ENCODE data around the gene CORO2B.
"Not testable (repeated sequence)": the region's sequence is repeated elsewhere in the genome, so short reads cannot be mapped to it uniquely, and the experiment has no call there.

The CORO2B gene

GRCh38 chr15:68593341-68593740, 14.5 kb downstream of the CORO2B start:
- no peak for DNase-seq

- DNase-seq: no peak
Measured at GRCh38 chr15:68593828-68594532, 15.2 kb downstream of the CORO2B start.

DNA sequence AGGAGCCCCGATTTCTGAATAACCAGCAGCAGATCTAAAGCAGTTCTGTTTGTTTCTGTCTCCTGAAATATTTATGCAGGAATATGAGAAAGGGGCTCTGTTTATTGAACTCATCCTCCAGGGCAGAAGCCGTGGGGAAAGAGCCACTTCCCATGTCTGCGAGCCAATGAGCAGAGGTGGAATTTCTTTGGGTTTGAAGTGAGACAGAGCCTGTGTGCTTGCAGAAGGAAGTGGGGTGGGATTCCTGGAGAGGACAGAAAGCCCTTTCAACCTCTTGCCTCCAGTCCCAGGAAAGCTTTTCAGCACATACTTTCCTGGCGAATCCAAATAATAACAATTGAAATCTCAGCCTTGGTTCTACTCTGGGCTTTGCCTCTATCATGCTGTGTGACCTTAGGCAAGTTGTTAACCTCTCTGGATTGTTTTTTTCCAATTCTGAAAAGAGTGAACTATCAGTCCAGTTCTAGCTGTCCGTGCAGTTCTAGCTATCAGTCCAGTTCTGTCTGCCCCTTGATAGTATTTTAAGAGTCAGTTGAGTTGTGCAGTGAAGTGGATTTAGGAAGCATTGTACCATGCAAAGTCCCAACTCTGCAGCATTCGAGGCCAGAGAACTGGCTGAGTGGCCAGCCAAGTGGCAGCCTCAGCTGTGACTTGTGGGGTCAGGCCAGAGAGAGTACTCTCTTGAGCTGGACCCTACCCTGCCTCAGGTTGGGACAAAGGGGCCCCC, 15.9 kb downstream of the CORO2B start:
- no peak for DNase-seq

DNA sequence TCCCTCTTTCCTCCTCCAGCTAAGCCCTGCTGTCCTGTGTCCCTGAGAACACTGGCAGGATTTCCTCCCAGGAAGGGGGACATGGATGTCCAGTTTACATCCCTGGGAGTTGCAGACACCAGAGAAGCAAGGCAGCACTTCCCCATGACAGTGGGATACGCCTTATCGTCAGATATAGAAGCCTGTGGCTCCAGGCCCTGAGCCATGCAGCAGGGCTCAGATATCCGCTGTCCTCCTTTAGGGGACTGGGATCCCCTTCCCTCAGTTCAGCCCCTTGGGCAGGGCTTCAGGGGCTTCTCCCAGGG, 16.4 kb downstream of the CORO2B start:
- DNase-seq: no peak

DNA sequence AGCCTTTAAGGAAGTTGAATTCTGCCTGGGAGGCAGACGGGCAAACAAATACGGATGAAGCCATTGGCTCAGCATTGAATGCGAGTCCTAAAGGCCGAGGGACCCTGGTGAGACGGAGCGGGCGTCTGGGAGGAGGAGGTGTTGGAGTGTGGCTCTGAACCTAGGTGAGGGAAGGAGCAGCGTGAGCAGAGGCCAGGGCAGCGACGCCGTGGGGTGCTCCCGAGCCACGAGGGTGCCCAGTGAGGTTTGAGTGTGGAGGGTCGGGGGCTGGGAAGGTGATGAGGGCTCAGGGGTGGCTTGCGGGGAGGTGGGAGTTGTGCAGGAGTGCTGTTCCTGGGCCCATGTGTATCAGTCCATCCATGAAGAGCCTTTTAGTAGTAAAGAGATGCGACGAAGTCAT, 17.0 kb downstream of the CORO2B start:
- DNase-seq: no peak

DNA sequence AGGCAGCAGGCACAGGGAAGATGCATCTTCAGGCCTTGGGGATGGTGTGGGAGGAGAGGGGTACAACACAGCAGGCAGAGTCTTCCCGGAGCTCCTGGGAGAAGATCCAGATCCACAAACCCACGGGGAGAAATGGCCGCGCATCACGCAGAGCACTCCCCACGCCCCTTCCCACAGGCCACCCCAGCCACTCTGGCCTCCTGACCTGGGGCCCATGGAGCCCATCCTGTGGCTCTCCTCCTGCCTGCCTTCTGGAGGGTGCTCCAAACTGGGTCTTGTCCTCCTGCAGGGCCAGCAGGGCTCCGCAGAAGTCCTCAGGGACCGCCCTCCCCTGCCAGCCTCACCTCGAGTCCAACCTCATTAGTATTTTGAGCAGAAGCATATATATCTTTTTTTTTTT, 17.9 kb downstream of the CORO2B start:
- DNase-seq: no peak

DNA sequence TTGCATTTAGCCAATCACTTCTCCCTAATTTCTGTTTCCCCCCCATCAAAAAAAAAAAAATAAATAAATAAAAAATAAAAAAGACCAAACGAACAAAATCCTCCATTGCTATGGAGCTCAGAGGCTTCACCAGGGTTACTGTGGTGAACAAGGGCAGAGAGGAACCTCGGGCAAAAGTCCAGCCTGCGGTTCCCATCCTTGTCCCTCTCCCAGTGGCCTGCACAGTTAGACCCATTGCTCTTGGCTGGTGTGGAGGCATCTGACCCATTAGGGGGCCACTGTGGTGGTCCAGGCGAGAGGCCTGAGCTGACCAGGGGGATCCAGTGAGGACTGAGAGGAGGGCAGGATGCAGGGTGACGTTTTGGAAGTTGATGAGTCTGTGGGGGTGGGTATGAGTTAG, 18.8 kb downstream of the CORO2B start:
- no peak for DNase-seq

DNA sequence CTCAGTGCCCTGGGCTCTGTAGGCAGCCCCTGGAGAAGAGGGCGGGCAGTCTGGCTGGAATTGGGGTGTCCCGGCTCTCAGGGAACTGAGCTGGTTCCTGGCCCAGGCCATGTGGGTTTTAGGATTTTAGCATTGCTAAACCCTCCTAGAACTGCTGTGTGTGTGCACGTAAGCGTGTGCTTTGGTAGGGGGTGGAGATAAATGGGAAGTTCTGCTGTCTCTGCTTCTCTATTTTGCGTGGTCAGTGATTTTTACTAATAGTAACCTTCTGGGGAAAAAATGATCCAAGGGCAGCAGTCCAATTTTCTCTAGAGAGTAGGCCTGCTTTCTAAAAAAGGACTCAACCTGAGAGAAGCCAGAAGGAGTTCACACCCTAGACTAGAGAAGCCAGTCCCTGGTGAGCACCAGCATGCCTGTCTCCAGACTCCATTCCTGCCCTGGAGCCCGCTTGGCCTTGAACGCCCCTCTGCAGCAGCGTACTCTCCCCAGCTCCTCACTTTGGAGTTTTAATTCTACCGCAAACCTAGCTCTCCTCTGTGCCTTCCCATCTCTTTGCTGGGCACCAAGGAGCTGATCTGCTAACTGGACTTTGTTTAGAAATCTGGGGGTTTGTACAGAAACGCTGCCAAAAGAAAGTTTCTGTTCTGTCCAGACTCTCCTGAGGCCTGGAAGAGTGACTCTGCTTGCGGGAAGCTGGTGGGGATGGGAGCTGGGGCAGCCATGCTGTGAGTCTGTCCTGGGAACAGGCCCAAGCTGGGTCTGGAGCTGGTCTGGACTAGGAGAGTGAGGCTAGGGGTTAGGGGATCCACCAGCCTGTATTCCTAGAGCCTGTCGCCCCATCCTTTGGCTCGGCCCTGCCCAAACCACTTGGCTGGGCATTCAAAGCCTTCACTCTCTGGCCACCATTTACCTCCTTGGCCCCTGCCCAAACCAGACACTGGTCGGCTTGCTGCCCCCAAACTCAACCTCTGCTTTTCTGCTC, 19.7 kb downstream of the CORO2B start:
- no peak for DNase-seq

DNA sequence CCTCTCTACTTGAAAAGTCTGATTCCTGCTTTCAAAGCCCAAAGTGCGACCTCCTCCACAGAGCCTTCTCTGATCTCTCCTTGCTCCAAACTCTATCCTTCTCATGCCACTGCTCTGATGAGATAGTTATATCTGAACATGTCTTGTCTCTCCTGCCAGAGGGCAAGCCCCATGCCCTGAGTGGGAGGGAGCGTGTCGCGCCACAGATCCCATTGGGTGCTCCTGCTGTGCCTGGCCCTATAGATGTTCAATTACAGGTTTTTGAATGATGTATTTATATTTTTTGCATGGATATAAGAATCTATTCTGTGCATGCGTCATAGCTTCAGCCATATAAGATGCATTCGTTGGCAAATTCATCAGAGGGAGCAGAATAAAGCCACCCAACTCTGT, 20.4 kb downstream of the CORO2B start:
- DNase-seq: no peak

DNA sequence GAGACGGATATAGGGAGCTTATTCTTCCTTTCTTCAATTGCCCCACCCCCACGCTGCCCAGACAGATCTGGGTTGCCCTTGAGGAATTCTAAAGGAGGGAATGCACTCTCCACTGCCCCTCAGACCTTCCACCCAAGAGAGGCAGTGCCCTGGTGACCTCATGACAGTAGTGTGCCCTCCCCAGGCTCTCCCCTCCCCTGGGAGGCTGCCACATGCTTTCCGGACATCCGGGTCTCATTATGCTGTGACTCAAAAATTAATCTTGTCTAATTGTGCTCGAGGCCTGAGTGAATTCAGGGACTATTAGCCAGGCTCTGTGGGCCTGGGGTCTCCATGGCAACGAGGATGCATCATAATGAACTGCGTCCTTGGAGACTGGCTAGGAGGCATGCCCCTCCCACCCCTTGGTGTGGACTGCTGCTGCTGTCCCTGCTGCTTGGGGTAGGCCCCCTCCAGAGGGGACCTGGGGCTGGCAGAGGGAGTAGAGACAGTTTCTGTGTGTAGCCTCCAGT, 20.8 kb downstream of the CORO2B start:
- DNase-seq: no peak

DNA sequence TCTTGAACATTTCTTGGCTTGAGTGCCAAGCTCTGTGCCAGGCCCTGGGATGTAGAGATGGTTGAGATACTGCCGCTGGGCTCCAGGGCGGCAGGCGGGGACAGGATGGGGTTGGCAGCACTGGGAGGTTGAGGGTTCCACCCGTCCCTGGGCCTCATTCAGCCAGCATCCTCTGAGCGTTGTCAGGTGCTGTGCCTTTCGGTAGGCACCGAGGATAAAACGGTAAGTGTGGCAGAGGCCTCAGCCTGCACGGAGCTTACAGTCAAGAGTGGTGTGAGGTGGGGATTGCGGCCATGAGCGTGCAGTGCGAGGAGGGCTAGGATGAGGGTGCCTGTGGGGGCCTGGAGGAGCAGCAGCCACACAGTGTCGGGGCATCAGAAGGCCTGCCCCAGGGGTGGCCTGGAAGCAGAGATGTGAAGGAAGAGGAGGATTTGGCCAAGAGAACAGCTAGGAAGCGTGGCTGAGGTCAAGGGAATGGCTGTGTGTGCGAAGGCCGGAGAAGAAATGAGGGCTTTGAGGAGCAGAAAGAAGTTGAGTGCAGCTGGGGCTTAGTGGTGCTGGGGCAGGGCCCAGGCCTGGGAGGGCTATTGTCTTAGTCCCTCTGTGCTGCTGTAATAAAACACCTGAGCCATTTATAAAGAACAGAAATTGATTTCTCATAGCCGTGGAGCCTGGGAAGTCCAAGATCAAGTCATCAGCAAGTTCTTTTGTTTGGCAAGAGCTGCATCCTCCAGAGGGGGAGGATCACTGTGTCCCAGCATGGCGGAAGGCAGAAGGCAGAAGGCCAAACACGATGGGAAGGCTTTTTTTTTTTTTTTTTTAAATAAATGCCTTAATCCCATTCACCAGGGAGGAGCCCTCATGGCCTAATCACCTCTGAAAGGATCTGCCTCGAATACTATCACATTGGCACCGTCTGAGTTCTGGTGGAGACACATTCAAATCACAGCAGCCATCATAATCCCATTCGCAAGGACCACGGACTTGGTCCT, 22.7 kb downstream of the CORO2B start:
- DNase-seq: no peak

GRCh38 chr15:68602459-68603215, 23.8 kb downstream of the CORO2B start:
- DNase-seq: no peak

GRCh38 chr15:68603216-68603595, 24.4 kb downstream of the CORO2B start:
- no peak for DNase-seq

DNA sequence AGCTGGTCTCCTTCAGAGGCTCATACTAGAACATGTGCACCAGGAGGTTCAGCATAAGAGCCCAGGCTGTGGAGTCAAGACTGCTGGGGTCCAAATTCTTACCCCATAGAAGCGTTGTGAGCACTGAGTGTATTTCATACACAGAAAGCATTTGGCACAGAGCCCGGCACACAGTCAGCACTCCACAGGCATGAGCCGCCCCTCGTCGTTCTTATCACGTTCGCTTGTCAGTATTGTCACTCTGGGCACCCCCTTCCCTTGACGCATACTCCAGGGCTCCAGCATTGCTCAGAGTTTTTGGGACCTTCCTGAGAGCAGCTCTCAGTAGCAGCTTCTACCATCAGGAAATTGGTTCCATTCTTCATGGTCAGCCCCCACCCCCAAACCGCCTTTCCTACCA, 25.2 kb downstream of the CORO2B start:
- no peak for DNase-seq

DNA sequence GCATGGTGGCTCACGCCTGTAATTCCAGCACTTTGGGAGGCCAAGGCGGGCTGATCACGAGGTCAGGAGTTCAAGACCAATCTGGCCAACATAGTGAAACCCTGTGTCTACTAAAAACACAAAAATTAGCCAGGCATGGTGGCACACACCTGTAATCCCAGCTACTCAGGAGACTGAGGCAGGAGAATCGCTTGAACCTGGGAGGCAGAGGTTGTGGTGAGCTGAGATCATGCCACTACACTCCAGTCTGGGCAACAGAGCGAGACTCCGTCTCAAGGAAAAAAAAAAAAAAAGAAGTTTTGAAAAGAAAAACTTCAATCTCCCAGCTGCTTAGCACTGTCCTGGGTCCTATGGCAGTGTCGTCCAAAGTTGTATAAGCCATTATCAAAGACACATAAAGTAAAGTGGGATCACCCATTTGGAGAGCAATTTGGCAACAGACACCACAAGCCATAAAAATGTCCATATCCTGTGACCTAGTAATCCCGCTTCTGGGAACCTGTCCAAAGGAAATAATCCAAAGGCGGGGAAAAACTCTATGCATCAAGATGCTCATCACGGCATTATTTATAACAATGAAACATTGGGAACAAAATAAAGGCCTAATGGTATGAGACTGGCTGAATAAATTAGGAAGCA, 26.2 kb downstream of the CORO2B start:
- not testable (repeated sequence) for DNase-seq

- no peak for DNase-seq
Measured at GRCh38 chr15:68606375-68606774, 27.6 kb downstream of the CORO2B start.

- no peak for DNase-seq
Measured at GRCh38 chr15:68608206-68608843, 29.5 kb downstream of the CORO2B start.

GRCh38 chr15:68608844-68609232, 30.0 kb downstream of the CORO2B start:
- DNase-seq: no peak

- DNase-seq: no peak
Measured at GRCh38 chr15:68609629-68610028, 30.8 kb downstream of the CORO2B start.

- no peak for DNase-seq
Measured at GRCh38 chr15:68610825-68611224, 32.0 kb downstream of the CORO2B start.

Data from NCI-H1048 (cell line).